B cell (primary cell): ENCODE data around the gene KIF2A. TPM values are rescaled to one million over a fixed set of nuclear protein-coding genes. Genes with fewer than 3 reads are reported as not detected.

ENCODE experiments used
- ATAC-seq: fragments of 200-7000 bp; cut with Tn5 transposase; one replicate; pipeline ENCODE4 v1.10.0; 2021; ENCODE audit warnings: low read depth, mild to moderate bottlenecking, moderate number of reproducible peaks, moderate library complexity
- CTCF ChIA-PET: fragments of 350-600 bp; sonication (Branson Sonifier 250); formaldehyde crosslinking; loops from one replicate; lab custom pipeline; 2021; ENCODE audit warnings: antibody characterized with exemption, inconsistent platforms; lab: Charles Lee
- POLR2A ChIA-PET: fragments of 350-600 bp; sonication (Branson Sonifier 250); formaldehyde crosslinking; loops from one replicate; lab custom pipeline; 2021; ENCODE audit warnings: antibody characterized with exemption; lab: Charles Lee
- DNase-seq: peaks from one replicate; pipeline ENCODE4 v3.0.0; 2013
- H2AFZ ChIP-seq: 2 replicates; pipeline ENCODE4 v1.6.1; 2012; ENCODE audit warnings: mild to moderate bottlenecking, low read depth, low read length; ENCODE audit not compliant: insufficient read depth, poor library complexity, severe bottlenecking
- H3K27ac ChIP-seq, 2 donors: 1 replicate in 1 of 2; 2 replicates in 1 of 2; pipeline ENCODE4 v1.5.1; 2012 to 2013; ENCODE audit warnings: low read length in 2 of 2, mild to moderate bottlenecking in 2 of 2, moderate library complexity in 1 of 2
- H3K27me3 ChIP-seq, 4 experiments: fragments of 200-600 bp in 1 of 4; sonication (generic) in 1 of 4; replicated peaks in 1 of 4; 1 replicate in 2 of 4; 2 replicates in 2 of 4; pipeline versions ENCODE4 v1.6.1 to v1.7.0; 2013 to 2016; ENCODE audit warnings: low read length in 3 of 4, mild to moderate bottlenecking in 2 of 4, mixed read lengths in 1 of 4, moderate library complexity in 1 of 4; ENCODE audit not compliant: insufficient read depth in 4 of 4, control insufficient read depth in 3 of 4; ENCODE audit errors: control extremely low read depth in 1 of 4
- H3K36me3 ChIP-seq, 2 experiments: replicated peaks in 1 of 2; 1 replicate in 1 of 2; 2 replicates in 1 of 2; pipeline versions ENCODE4 v1.6.1 to v1.7.1; 2013; ENCODE audit warnings: low read length in 1 of 2; ENCODE audit not compliant: insufficient read depth in 2 of 2, control insufficient read depth in 1 of 2; ENCODE audit errors: control extremely low read depth in 1 of 2, extremely low read depth in 1 of 2
- H3K4me1 ChIP-seq, 2 donors: fragments of 200-600 bp in 1 of 2; sonication (generic) in 1 of 2; 1 replicate in 1 of 2; 2 replicates in 1 of 2; pipeline versions ENCODE4 v1.5.1 to v1.6.1; 2013 to 2017; ENCODE audit warnings: low read length in 2 of 2; ENCODE audit not compliant: control insufficient read depth in 2 of 2, insufficient read depth in 2 of 2
- H3K4me2 ChIP-seq: replicated peaks from 2 replicates; pipeline ENCODE3; 2012; ENCODE audit warnings: mild to moderate bottlenecking, low read depth, low read length; ENCODE audit not compliant: poor library complexity, severe bottlenecking
- H3K4me3 ChIP-seq, 5 experiments: fragments of 200-600 bp in 1 of 5; sonication (generic) in 1 of 5; 1 replicate in 3 of 5; 2 replicates in 2 of 5; pipeline versions ENCODE4 v1.5.1 to v1.7.0; 2011 to 2016; ENCODE audit warnings: low read length in 4 of 5, mild to moderate bottlenecking in 4 of 5, low read depth in 2 of 5, control low read depth in 1 of 5, moderate library complexity in 1 of 5; ENCODE audit not compliant: insufficient read depth in 1 of 5; ENCODE audit errors: control extremely low read depth in 1 of 5, extremely low read depth in 1 of 5
- H3K79me2 ChIP-seq: fragments of 200-600 bp; sonication (generic); one replicate; pipeline ENCODE4 v1.6.0; 2016; ENCODE audit warnings: low read length; ENCODE audit not compliant: control insufficient read depth, insufficient read depth
- H3K9ac ChIP-seq: fragments of 200-600 bp; sonication (generic); 2 replicates; pipeline ENCODE4 v1.6.1; 2017; ENCODE audit warnings: mild to moderate bottlenecking, low read length, moderate library complexity
- H3K9me3 ChIP-seq, 3 donors: one replicate each; pipeline versions ENCODE4 v1.6.1 to v1.7.1; 2013; ENCODE audit warnings: low read length in 2 of 3; ENCODE audit not compliant: control insufficient read depth in 2 of 3, insufficient read depth in 1 of 3; ENCODE audit errors: control extremely low read depth in 1 of 3
- H4K20me1 ChIP-seq: 2 replicates; pipeline ENCODE4 v1.6.0; 2012; ENCODE audit warnings: mild to moderate bottlenecking, low read length; ENCODE audit not compliant: insufficient read depth, control insufficient read depth, poor library complexity, severe bottlenecking
- H3K27ac Mint-ChIP-seq: one replicate; pipeline ENCODE4 v1.8.0; 2021; ENCODE audit warnings: mixed read lengths
- H3K27me3 Mint-ChIP-seq: one replicate; pipeline ENCODE4 v1.8.0; 2021; ENCODE audit warnings: mixed read lengths
- H3K4me1 Mint-ChIP-seq: one replicate; pipeline ENCODE4 v1.8.0; 2021; ENCODE audit warnings: mixed read lengths
- H3K4me3 Mint-ChIP-seq: one replicate; pipeline ENCODE4 v1.8.0; 2021; ENCODE audit warnings: mixed read lengths
- H3K9me3 Mint-ChIP-seq: one replicate; pipeline ENCODE4 v1.8.0; 2022; ENCODE audit warnings: mixed read lengths; ENCODE audit not compliant: insufficient read depth
- CTCF ChIP-seq: fragments of 200-600 bp; IDR thresholded peaks from one replicate; pipeline ENCODE4 v1.8.0; 2022; ENCODE audit warnings: antibody characterized with exemption, mild to moderate bottlenecking
- EZH2 ChIP-seq: IDR thresholded peaks from 2 replicates; pipeline ENCODE4 v1.6.1; 2012; ENCODE audit warnings: borderline replicate concordance, low read depth, mild to moderate bottlenecking, moderate library complexity, low read length; ENCODE audit not compliant: insufficient read depth, poor library complexity, severe bottlenecking
- WGBS: methylation state at CpG from one replicate; pipeline ENCODE4 v1.1.5; 2013; ENCODE audit warnings: missing lambda C conversion rate; ENCODE audit not compliant: insufficient coverage; 5-methylcytosine and 5-hydroxymethylcytosine counted together
- intact Hi-C: fragments of 100-400 bp; cut with micrococcal nuclease; formaldehyde crosslinking; loops from one replicate; pipeline ENCODE4 v1.10.0; 2022
- polyA plus RNA-seq: library from polyadenylated mRNA; depleted of rRNA; stranded (reverse); fragments of >200 nt; gene quantifications from 2 replicates; pipeline ENCODE4 v1.2.3, GENCODE V29; 2012
- total RNA-seq, 2 donors: library from RNA; stranded (reverse); fragments of 120-200 nt in 1 of 2; gene quantifications; 1 replicate in 1 of 2; 2 replicates in 1 of 2; pipeline versions ENCODE4 v1.2.3 to v1.2.4, GENCODE V29; 2013 to 2022

Gene KIF2A
- total and polyA plus RNA-seq, 2 donors (not counting 1 experiment from before 2014, with no cell fraction given): 12.9 to 59.0 TPM

GRCh38 chr5:62385816-62386400 is 79.9 kb downstream of the KIF2A start:
- no peaks in the 10 kb centered on the region for H3K27me3 Mint-ChIP-seq
- DNase-seq (no peak), ATAC-seq (no peak)
- intact Hi-C loops: no loop called here
- Histone ChIP-seq H3K9ac (no peak overlapping the region), H3K9me3 (no peaks in the 10 kb centered on the region), H3K79me2 (no peaks in the 10 kb centered on the region), H3K27ac (no peak overlapping the region), H3K27me3 (no peaks in the 10 kb centered on the region), H3K4me3 (no peak overlapping the region), H3K4me2 (no peak overlapping the region), H2AFZ (no peak overlapping the region), H4K20me1 (no peaks in the 10 kb centered on the region), H3K4me1 (no peaks in the 10 kb centered on the region), H3K36me3 (peaks cover 16 to 56% of the 10 kb centered on the region in 2 experiments)
- no peak for TF ChIP-seq CTCF
- no peak for TF ChIP-seq EZH2
- H3K4me1 Mint-ChIP-seq: no peaks in the 10 kb centered on the region
- ChIA-PET POLR2A (no interaction called here), CTCF (interaction anchor here (1.9 kb wide), 1 partner anchor 10 kb away, joined by 5 read pairs; no protein-coding TSS in a partner anchor)
- H3K9me3 Mint-ChIP-seq: no peaks in the 10 kb centered on the region
- H3K27ac Mint-ChIP-seq: no peak overlapping the region
- no peak overlapping the region for H3K4me3 Mint-ChIP-seq
- WGBS: 86% methylated on average over 1 of the region's 2 CpGs

- H3K27ac Mint-ChIP-seq: no peak overlapping the region
- H3K9me3 ChIP-seq: no peaks in the 10 kb centered on the region
- ChIA-PET CTCF (interaction anchor here (1.9 kb wide), 1 partner anchor 9 kb away, joined by 5 read pairs; no protein-coding TSS in a partner anchor), POLR2A (no interaction called here)
- no peak overlapping the region for H3K4me2 ChIP-seq
- DNase-seq (no peak), ATAC-seq (no peak)
- H3K36me3 ChIP-seq: peaks cover 13 to 49% of the 10 kb centered on the region in 2 experiments
- TF ChIP-seq CTCF: no peak
- TF ChIP-seq EZH2: no peak
- no peaks in the 10 kb centered on the region for H3K9me3 Mint-ChIP-seq
- H3K79me2 ChIP-seq: no peaks in the 10 kb centered on the region
- no peaks in the 10 kb centered on the region for H3K4me1 Mint-ChIP-seq
- peak overlapping the region in 1 of 2 donors; percentile 14 for H3K27ac ChIP-seq
- no peak overlapping the region for H3K4me3 ChIP-seq
- H3K27me3 Mint-ChIP-seq: no peaks in the 10 kb centered on the region
- no peak overlapping the region for H3K4me3 Mint-ChIP-seq
- no peak overlapping the region for H3K9ac ChIP-seq
- H4K20me1 ChIP-seq: no peaks in the 10 kb centered on the region
- intact Hi-C loops: no loop called here
- H2AFZ ChIP-seq: no peak overlapping the region
- no peaks in the 10 kb centered on the region for H3K27me3 ChIP-seq
- H3K4me1 ChIP-seq: no peaks in the 10 kb centered on the region
Observed at GRCh38 chr5:62386824-62387223, 80.8 kb downstream of the KIF2A start.
